Suprapubic skin (tissue), 4 donors: Measurements from ENCODE around the gene PXMP2. TPM values are rescaled to one million over a fixed set of nuclear protein-coding genes. Genes with fewer than 3 reads are reported as not detected.

Experiments used
- DNase-seq, 2 donors: peaks; one replicate each; pipeline ENCODE4 v3.0.0-alpha.2; 2019; ENCODE audit warnings: low spot score in 2 of 2
- H3K27ac ChIP-seq: fragments of 200-600 bp; sonication (generic); one replicate; pipeline ENCODE4 v1.5.1; 2019
- H3K27me3 ChIP-seq: fragments of 200-600 bp; sonication (generic); one replicate; pipeline ENCODE4 v1.5.1; 2019
- H3K36me3 ChIP-seq: fragments of 200-600 bp; sonication (generic); one replicate; pipeline ENCODE4 v1.5.1; 2019
- H3K4me1 ChIP-seq: fragments of 200-600 bp; sonication (generic); one replicate; pipeline ENCODE4 v1.5.1; 2019
- H3K4me3 ChIP-seq: fragments of 200-600 bp; sonication (generic); one replicate; pipeline ENCODE4 v1.5.1; 2019; ENCODE audit warnings: mild to moderate bottlenecking
- H3K9me3 ChIP-seq: fragments of 200-600 bp; sonication (generic); one replicate; pipeline ENCODE4 v1.5.1; 2019
- CTCF ChIP-seq, 2 donors: fragments of 200-600 bp in 1 of 2; fragments of 450-650 bp in 1 of 2; sonication (generic) in 1 of 2; IDR thresholded peaks; one replicate each; pipeline ENCODE4 v1.5.1; 2016 to 2019; ENCODE audit warnings: antibody characterized with exemption in 2 of 2, mild to moderate bottlenecking in 1 of 2, moderate library complexity in 1 of 2
- EP300 ChIP-seq: sonication (generic); formaldehyde crosslinking; IDR thresholded peaks from one replicate; pipeline ENCODE4 v1.6.1; 2017; ENCODE audit warnings: antibody characterized with exemption
- POLR2A ChIP-seq, 2 donors: fragments of 450-650 bp; IDR thresholded peaks; one replicate each; pipeline ENCODE4 v1.6.1; 2017; ENCODE audit warnings: antibody characterized with exemption in 2 of 2, mild to moderate bottlenecking in 2 of 2, moderate library complexity in 2 of 2
- POLR2AphosphoS5 ChIP-seq, 3 donors: sonication (generic); formaldehyde crosslinking; IDR thresholded peaks; one replicate each; pipeline ENCODE4 v1.6.1; 2017; ENCODE audit warnings: antibody characterized with exemption in 3 of 3
- WGBS: methylation state at CpG from one replicate; pipeline ENCODE4 v1.1.5; 2018; 5-methylcytosine and 5-hydroxymethylcytosine counted together
- total RNA-seq, 4 donors: library from RNA; depleted of rRNA; stranded (reverse); fragments of >200 nt; gene quantifications; one replicate each; pipeline ENCODE4 v1.1.0, GENCODE V29; 2016

PXMP2 gene
- total RNA-seq, 4 donors from 2014 or later: 10.0 to 30.0 (median 22.4) TPM

GRCh38 chr12:132673288-132674179, 13.9 kb upstream of the PXMP2 start:
- H3K4me3 ChIP-seq: no peak overlapping the region
- no peaks in the 10 kb centered on the region for H3K9me3 ChIP-seq
- 90% methylated on average over 23 of the region's 27 CpGs for WGBS
- peaks cover 14% of the 10 kb centered on the region for H3K4me1 ChIP-seq
- peaks cover 87% of the 10 kb centered on the region for H3K36me3 ChIP-seq
- no peak for DNase-seq
- no peak overlapping the region for H3K27ac ChIP-seq
- H3K27me3 ChIP-seq: no peaks in the 10 kb centered on the region
- TF ChIP-seq POLR2A (IDR thresholded peaks at IDR 0.05): no peak
- no peak for TF ChIP-seq POLR2AphosphoS5 (IDR thresholded peaks at IDR 0.05)
- no peak for TF ChIP-seq CTCF (IDR thresholded peaks at IDR 0.05)
- TF ChIP-seq EP300: no peak

- WGBS: 98% methylated on average over 5 of the region's 5 CpGs
- Histone ChIP-seq H3K4me3 (no peak overlapping the region), H3K27ac (no peak overlapping the region), H3K36me3 (peaks cover 87% of the 10 kb centered on the region), H3K27me3 (no peaks in the 10 kb centered on the region), H3K4me1 (peaks cover 14% of the 10 kb centered on the region), H3K9me3 (no peaks in the 10 kb centered on the region)
- DNase-seq: no peak
- no peak for TF ChIP-seq CTCF (IDR thresholded peaks at IDR 0.05)
- no peak for TF ChIP-seq EP300
Measured at GRCh38 chr12:132674561-132674960, 12.8 kb upstream of the PXMP2 start.

- H3K4me3 ChIP-seq: no peak overlapping the region
- TF ChIP-seq EP300 (no peak), CTCF (IDR thresholded peaks at IDR 0.05) (no peak), POLR2AphosphoS5 (IDR thresholded peaks at IDR 0.05) (no peak), POLR2A (IDR thresholded peaks at IDR 0.05) (no peak)
- H3K9me3 ChIP-seq: no peaks in the 10 kb centered on the region
- H3K27me3 ChIP-seq: no peaks in the 10 kb centered on the region
- no peak overlapping the region for H3K27ac ChIP-seq
- H3K36me3 ChIP-seq: peaks cover 81% of the 10 kb centered on the region
- 94% methylated on average over 14 of the region's 14 CpGs for WGBS
- DNase-seq: no peak
- peaks cover 14% of the 10 kb centered on the region for H3K4me1 ChIP-seq
Measured at GRCh38 chr12:132675757-132676432, 11.5 kb upstream of the PXMP2 start.

GRCh38 chr12:132677492-132677891, 9.9 kb upstream of the PXMP2 start:
- no peak overlapping the region for H3K4me3 ChIP-seq
- H3K9me3 ChIP-seq: no peaks in the 10 kb centered on the region
- H3K27me3 ChIP-seq: no peaks in the 10 kb centered on the region
- WGBS: 88% methylated on average over 9 of the region's 9 CpGs
- H3K4me1 ChIP-seq: peaks cover 14% of the 10 kb centered on the region
- H3K36me3 ChIP-seq: peaks cover 70% of the 10 kb centered on the region
- TF ChIP-seq CTCF (IDR thresholded peaks at IDR 0.05): no peak
- DNase-seq: no peak
- H3K27ac ChIP-seq: no peak overlapping the region

- H3K4me1 ChIP-seq: peaks cover 14% of the 10 kb centered on the region
- DNase-seq: no peak
- WGBS: 67% methylated on average over 3 of the region's 5 CpGs
- no peaks in the 10 kb centered on the region for H3K36me3 ChIP-seq
- no peaks in the 10 kb centered on the region for H3K27me3 ChIP-seq
- TF ChIP-seq POLR2AphosphoS5 (IDR thresholded peaks at IDR 0.05) (no peak), POLR2A (IDR thresholded peaks at IDR 0.05) (no peak), CTCF (IDR thresholded peaks at IDR 0.05) (no peak), EP300 (no peak)
- no peaks in the 10 kb centered on the region for H3K9me3 ChIP-seq
- no peak overlapping the region for H3K27ac ChIP-seq
- no peak overlapping the region for H3K4me3 ChIP-seq
Measured at GRCh38 chr12:132685400-132685799, 2.0 kb upstream of the PXMP2 start.
